Liver (tissue), 9 donors: ENCODE measurements around the gene ATP2B3. TPM values are rescaled to one million over a fixed set of nuclear protein-coding genes. Genes with fewer than 3 reads are reported as not detected.

Experiments used
- DNase-seq: peaks from one replicate; pipeline ENCODE4 v3.0.0-alpha.2; 2017; ENCODE audit warnings: low spot score
- H3K27ac ChIP-seq, 2 donors: one replicate each; pipeline ENCODE4 v1.7.0; 2013; ENCODE audit warnings: inconsistent platforms in 2 of 2, low read length in 2 of 2, control low read depth in 1 of 2, low read depth in 1 of 2, mild to moderate bottlenecking in 1 of 2
- H3K27me3 ChIP-seq, 4 donors: one replicate each; pipeline versions ENCODE4 v1.6.1 to v1.7.0; 2013; ENCODE audit warnings: low read length in 3 of 4, inconsistent platforms in 1 of 4, mild to moderate bottlenecking in 1 of 4, moderate library complexity in 1 of 4; ENCODE audit not compliant: control insufficient read depth in 4 of 4, insufficient read depth in 4 of 4
- H3K36me3 ChIP-seq, 4 donors: one replicate each; pipeline versions ENCODE4 v1.6.1 to v1.7.0; 2013; ENCODE audit warnings: low read length in 3 of 4, mild to moderate bottlenecking in 3 of 4, low read depth in 1 of 4, moderate library complexity in 1 of 4; ENCODE audit not compliant: control insufficient read depth in 4 of 4, insufficient read depth in 3 of 4
- H3K4me1 ChIP-seq, 4 donors: one replicate each; pipeline versions ENCODE4 v1.6.1 to v1.7.0; 2013; ENCODE audit warnings: low read length in 3 of 4, mild to moderate bottlenecking in 3 of 4, moderate library complexity in 1 of 4; ENCODE audit not compliant: control insufficient read depth in 4 of 4, insufficient read depth in 4 of 4
- H3K4me3 ChIP-seq, 3 donors: one replicate each; pipeline versions ENCODE4 v1.6.1 to v1.7.0; 2013; ENCODE audit warnings: low read length in 3 of 3, control low read depth in 1 of 3, low read depth in 1 of 3, mild to moderate bottlenecking in 1 of 3
- H3K9ac ChIP-seq, 2 donors: one replicate each; pipeline ENCODE4 v1.7.0; 2013; ENCODE audit warnings: low read length in 2 of 2, mild to moderate bottlenecking in 2 of 2, moderate library complexity in 2 of 2, control low read depth in 1 of 2, low read depth in 1 of 2
- H3K9me3 ChIP-seq, 4 donors: one replicate each; pipeline versions ENCODE4 v1.6.1 to v1.7.0; 2013; ENCODE audit warnings: low read length in 3 of 4; ENCODE audit not compliant: control insufficient read depth in 4 of 4
- ATF3 ChIP-seq: IDR thresholded peaks from 2 replicates; pipeline ENCODE4 v1.6.1; 2016; ENCODE audit warnings: antibody characterized with exemption
- CTCF ChIP-seq: fragments of 150-350 bp; IDR thresholded peaks from 2 replicates; pipeline ENCODE4 v1.5.1; 2017; ENCODE audit warnings: improper control_type of control experiment, low read depth, low read length; ENCODE audit not compliant: missing input control
- EGR1 ChIP-seq, 2 donors: IDR thresholded peaks; 2 replicates each; pipeline ENCODE4 v1.6.1; 2016 to 2018; ENCODE audit warnings: antibody characterized with exemption in 2 of 2, low read depth in 2 of 2
- FOXA1 ChIP-seq: IDR thresholded peaks from 2 replicates; pipeline ENCODE4 v1.6.1; 2016; ENCODE audit warnings: antibody characterized with exemption
- FOXA2 ChIP-seq: IDR thresholded peaks from 2 replicates; pipeline ENCODE4 v1.6.1; 2016; ENCODE audit warnings: antibody characterized with exemption
- GABPA ChIP-seq, 2 donors: IDR thresholded peaks in 1 of 2; conservative IDR thresholded peaks in 1 of 2; 2 replicates each; pipeline ENCODE4 v1.6.1; 2016; ENCODE audit warnings: antibody characterized with exemption in 2 of 2, mild to moderate bottlenecking in 1 of 2, moderate library complexity in 1 of 2
- HNF4A ChIP-seq, 2 donors: conservative IDR thresholded peaks; 2 replicates each; pipeline ENCODE4 v1.6.1; 2016; ENCODE audit warnings: antibody characterized with exemption in 2 of 2, mild to moderate bottlenecking in 2 of 2
- HNF4G ChIP-seq: IDR thresholded peaks from 2 replicates; pipeline ENCODE4 v1.6.1; 2016; ENCODE audit warnings: antibody characterized with exemption
- JUND ChIP-seq, 2 donors: IDR thresholded peaks; 2 replicates each; pipeline ENCODE4 v1.6.1; 2016; ENCODE audit warnings: antibody characterized with exemption in 2 of 2
- MAX ChIP-seq: IDR thresholded peaks from 2 replicates; pipeline ENCODE4 v1.6.1; 2016; ENCODE audit warnings: antibody characterized with exemption
- NR2F2 ChIP-seq: IDR thresholded peaks from 2 replicates; pipeline ENCODE4 v1.6.1; 2016; ENCODE audit warnings: antibody characterized with exemption
- RAD21 ChIP-seq, 2 donors: IDR thresholded peaks; 2 replicates each; pipeline ENCODE4 v1.6.1; 2016; ENCODE audit warnings: antibody characterized with exemption in 2 of 2, mild to moderate bottlenecking in 2 of 2
- REST ChIP-seq: IDR thresholded peaks from 2 replicates; pipeline ENCODE4 v1.6.1; 2016; ENCODE audit warnings: antibody characterized with exemption, mild to moderate bottlenecking
- RXRA ChIP-seq, 2 donors: IDR thresholded peaks; 2 replicates each; pipeline ENCODE4 v1.6.1; 2017 to 2018; ENCODE audit warnings: antibody characterized with exemption in 2 of 2, mild to moderate bottlenecking in 1 of 2
- SP1 ChIP-seq: IDR thresholded peaks from 2 replicates; pipeline ENCODE4 v1.6.1; 2018; ENCODE audit warnings: antibody characterized with exemption, mild to moderate bottlenecking
- TAF1 ChIP-seq: conservative IDR thresholded peaks from 2 replicates; pipeline ENCODE4 v1.6.1; 2016; ENCODE audit warnings: antibody characterized with exemption, mild to moderate bottlenecking
- YY1 ChIP-seq: IDR thresholded peaks from 2 replicates; pipeline ENCODE4 v1.6.1; 2016; ENCODE audit warnings: antibody characterized with exemption, mild to moderate bottlenecking
- ZBTB33 ChIP-seq: IDR thresholded peaks from 2 replicates; pipeline ENCODE4 v1.6.1; 2016; ENCODE audit warnings: antibody characterized with exemption
- WGBS: extraction: QIAGEN DNeasy Blood & Tissue Kit; methylation state at CpG from one replicate; pipeline ENCODE4 v1.1.7; 2013; 5-methylcytosine and 5-hydroxymethylcytosine counted together
- polyA plus RNA-seq, 2 donors: library from polyadenylated mRNA; stranded (reverse) in 1 of 2; unstranded in 1 of 2; fragments of 200-250 nt in 1 of 2; fragments of >200 nt in 1 of 2; fragmentation: Nextera tagmentation in 1 of 2; extraction: Ambion mirVana in 1 of 2; gene quantifications; one replicate each; pipeline versions ENCODE4 v1.2.1 to v1.2.3, GENCODE V29; 2013 to 2015
- total RNA-seq, 2 donors: library from RNA; depleted of rRNA; stranded (reverse); fragments of >200 nt; gene quantifications; one replicate each; pipeline ENCODE4 v1.2.3, GENCODE V29; 2014
- donor health status: healthy.
- donor health status: healthy.
- donor health status: healthy.
- donor health status: healthy.
- donor health status: healthy.

The ATP2B3 gene
- total and polyA plus RNA-seq, 4 donors, result not detected

- DNase-seq, result no peak
- Histone ChIP-seq H3K9ac (no peak overlapping the region), H3K4me1 (peaks cover 4 to 11% (median 7%) of the 10 kb centered on the region in 4 donors), H3K4me3 (no peak overlapping the region), H3K36me3 (no peaks in the 10 kb centered on the region), H3K27me3 (no peaks in the 10 kb centered on the region), H3K9me3 (no peaks in the 10 kb centered on the region), H3K27ac (no peak overlapping the region)
- WGBS, result 89% methylated on average over 23 of the region's 23 CpGs
- TF ChIP-seq MAX (no peak), RXRA (IDR thresholded peaks at IDR 0.05) (no peak), NR2F2 (no peak)
These were observed 89.1 kb downstream of the ATP2B3 start for GRCh38 chrX:153606503-153606902.

- H3K27ac ChIP-seq, result no peak overlapping the region
- no peaks in the 10 kb centered on the region for H3K27me3 ChIP-seq
- no peak for TF ChIP-seq GABPA (IDR thresholded peaks at IDR 0.05 in 1 of 2, conservative IDR thresholded peaks at IDR 0.05 in 1 of 2)
- TF ChIP-seq REST, result no peak
- TF ChIP-seq FOXA1, result no peak
- TF ChIP-seq TAF1, result no peak
- no peak for TF ChIP-seq RAD21 (IDR thresholded peaks at IDR 0.05)
- no peak for TF ChIP-seq ZBTB33
- TF ChIP-seq HNF4A (conservative IDR thresholded peaks at IDR 0.05), result no peak
- no peak for TF ChIP-seq RXRA (IDR thresholded peaks at IDR 0.05)
- TF ChIP-seq FOXA2, result no peak
- TF ChIP-seq HNF4G, result no peak
- no peak for TF ChIP-seq JUND (IDR thresholded peaks at IDR 0.05)
- no peak for TF ChIP-seq EGR1 (IDR thresholded peaks at IDR 0.05; ENCODE audit: low read depth in 2 of 2)
- no peak for TF ChIP-seq ATF3
- no peak for TF ChIP-seq SP1
- TF ChIP-seq MAX, result no peak
- TF ChIP-seq NR2F2, result no peak
- no peak for TF ChIP-seq YY1
- no peak for TF ChIP-seq CTCF
- DNase-seq, result no peak
- no peak overlapping the region for H3K4me3 ChIP-seq
- H3K9me3 ChIP-seq, result no peaks in the 10 kb centered on the region
- H3K4me1 ChIP-seq, result peaks cover 4 to 11% (median 7%) of the 10 kb centered on the region in 4 donors
- 76% methylated on average over 2 of the region's 2 CpGs for WGBS
- H3K36me3 ChIP-seq, result no peaks in the 10 kb centered on the region
- no peak overlapping the region for H3K9ac ChIP-seq
These were observed 90.9 kb downstream of the ATP2B3 start for GRCh38 chrX:153608376-153608775.
